GM23338 (cell line): ENCODE measurements around the gene TSPAN6. TPM values are rescaled to one million over a fixed set of nuclear protein-coding genes. Genes with fewer than 3 reads are reported as not detected.

Experiments
- ATAC-seq: fragments of 200-7000 bp; cut with Tn5 transposase; 3 replicates; pipeline ENCODE4 v1.9.1; 2020
- DNase-seq: peaks from one replicate; pipeline ENCODE4 v3.0.0-alpha.2; 2015; ENCODE audit warnings: low spot score
- H2AFZ ChIP-seq: fragments of 200-600 bp; sonication (generic); 2 replicates; pipeline ENCODE4 v1.8.0; 2016; ENCODE audit warnings: antibody characterized with exemption, mild to moderate bottlenecking, moderate library complexity
- H3F3A ChIP-seq: fragments of 200-600 bp; sonication (generic); replicated peaks from 2 replicates; pipeline ENCODE4 v1.8.0; 2017; ENCODE audit warnings: antibody characterized with exemption, mixed run types, low read depth
- H3K27ac ChIP-seq: fragments of 200-600 bp; sonication (generic); 2 replicates; pipeline ENCODE4 v1.6.1; 2016; ENCODE audit warnings: low read depth
- H3K27me3 ChIP-seq: fragments of 200-600 bp; sonication (generic); 2 replicates; pipeline ENCODE4 v1.8.0; 2016; ENCODE audit warnings: mild to moderate bottlenecking, mixed run types, moderate library complexity; ENCODE audit not compliant: insufficient read depth
- H3K36me3 ChIP-seq: fragments of 200-600 bp; sonication (generic); 2 replicates; pipeline ENCODE4 v1.8.0; 2016; ENCODE audit warnings: mild to moderate bottlenecking; ENCODE audit not compliant: insufficient read depth
- H3K4me1 ChIP-seq: fragments of 200-600 bp; sonication (generic); 2 replicates; pipeline ENCODE4 v1.8.0; 2016; ENCODE audit warnings: mild to moderate bottlenecking, moderate library complexity; ENCODE audit not compliant: insufficient read depth
- H3K4me2 ChIP-seq: fragments of 200-600 bp; sonication (generic); 2 replicates; pipeline ENCODE4 v1.7.1; 2017; ENCODE audit warnings: mixed run types
- H3K4me3 ChIP-seq: fragments of 200-600 bp; sonication (generic); 2 replicates; pipeline ENCODE4 v1.6.1; 2016; ENCODE audit warnings: mixed run types
- H3K79me2 ChIP-seq: fragments of 200-600 bp; sonication (generic); replicated peaks from 2 replicates; pipeline ENCODE4 v1.8.0; 2017; ENCODE audit warnings: mild to moderate bottlenecking; ENCODE audit not compliant: insufficient read depth
- H3K9me2 ChIP-seq: fragments of 200-600 bp; sonication (generic); 2 replicates; pipeline ENCODE4 v1.8.0; 2017; ENCODE audit not compliant: insufficient read depth
- H4K20me1 ChIP-seq: fragments of 200-600 bp; sonication (generic); replicated peaks from 2 replicates; pipeline ENCODE4 v1.8.0; 2017; ENCODE audit warnings: mild to moderate bottlenecking; ENCODE audit not compliant: insufficient read depth
- H3K27ac Mint-ChIP-seq: 2 replicates; pipeline ENCODE4 v1.8.0; 2020; ENCODE audit warnings: inconsistent platforms, mild to moderate bottlenecking, moderate library complexity, mixed read lengths
- H3K27me3 Mint-ChIP-seq: 3 replicates; pipeline ENCODE4 v1.8.0; 2022; ENCODE audit warnings: low read depth, mild to moderate bottlenecking, moderate library complexity, mixed read lengths, inconsistent platforms; ENCODE audit not compliant: insufficient read depth, poor library complexity
- H3K36me3 Mint-ChIP-seq: 3 replicates; pipeline ENCODE4 v1.8.0; 2021; ENCODE audit warnings: low read depth, mild to moderate bottlenecking, inconsistent platforms, moderate library complexity, mixed read lengths
- H3K4me1 Mint-ChIP-seq: 3 replicates; pipeline ENCODE4 v1.8.0; 2020; ENCODE audit warnings: mild to moderate bottlenecking, inconsistent platforms, mixed read lengths
- H3K4me3 Mint-ChIP-seq: 3 replicates; pipeline ENCODE4 v1.8.0; 2021; ENCODE audit warnings: moderate library complexity, mild to moderate bottlenecking, inconsistent platforms, mixed read lengths
- H3K9me3 Mint-ChIP-seq: 3 replicates; pipeline ENCODE4 v1.8.0; 2020; ENCODE audit warnings: moderate library complexity, mild to moderate bottlenecking, inconsistent platforms, mixed read lengths
- CREB1 ChIP-seq: fragments of 250-450 bp; sonication (Bioruptor Pico); IDR thresholded peaks from 2 replicates; pipeline ENCODE4 v1.5.0; 2020; ENCODE audit warnings: low read depth, mild to moderate bottlenecking, moderate library complexity
- EZH2 ChIP-seq: fragments of 200-600 bp; sonication (generic); IDR thresholded peaks from one replicate; pipeline ENCODE4 v1.8.0; 2017; ENCODE audit warnings: antibody characterized with exemption, mild to moderate bottlenecking, low read depth; ENCODE audit not compliant: unreplicated experiment
- EZH2phosphoT487 ChIP-seq: fragments of 200-600 bp; sonication (generic); IDR thresholded peaks from one replicate; pipeline ENCODE4 v1.8.1; 2018; ENCODE audit warnings: antibody characterized with exemption; ENCODE audit not compliant: unreplicated experiment
- NANOG ChIP-seq: IDR thresholded peaks from 2 replicates; pipeline ENCODE4 v1.6.1; 2016; ENCODE audit warnings: antibody characterized with exemption, borderline replicate concordance
- POLR2AphosphoS5 ChIP-seq: IDR thresholded peaks from 2 replicates; pipeline ENCODE4 v1.6.1; 2016; ENCODE audit warnings: antibody characterized with exemption, low read depth
- STAT1 ChIP-seq: IDR thresholded peaks from one replicate; pipeline ENCODE4 v1.6.1; 2016; ENCODE audit warnings: antibody characterized with exemption; ENCODE audit not compliant: unreplicated experiment
- ZNF114 ChIP-seq: fragments of 250-450 bp; sonication (Bioruptor Pico); IDR thresholded peaks from 2 replicates; pipeline ENCODE4 v1.5.0; 2020; ENCODE audit warnings: mild to moderate bottlenecking, moderate library complexity
- ZNF331 ChIP-seq: fragments of 250-450 bp; sonication (Bioruptor Pico); IDR thresholded peaks from 2 replicates; pipeline ENCODE4 v1.5.0; 2020; ENCODE audit warnings: low read depth, mild to moderate bottlenecking, moderate library complexity
- polyA plus RNA-seq: library from polyadenylated mRNA; unstranded; fragments of >200 nt; fragmentation: Nextera tagmentation; extraction: Ambion mirVana; gene quantifications from 2 replicates; pipeline ENCODE4 v1.2.1, GENCODE V29; 2016
- total RNA-seq: library from RNA; depleted of rRNA; stranded (reverse); fragments of >200 nt; shearing (Covaris generic); gene quantifications from 2 replicates; pipeline ENCODE4 v1.2.3, GENCODE V29; 2014
- TF ChIP-seq, protein P1 (sequence below): IDR thresholded peaks from 2 replicates; pipeline ENCODE4 v1.6.1; 2016; ENCODE audit warnings: antibody characterized with exemption
- TF ChIP-seq, protein P2 (sequence below), 2 experiments: fragments of 200-600 bp in 1 of 2; sonication (generic) in 1 of 2; conservative IDR thresholded peaks; 2 replicates each; pipeline versions ENCODE4 v1.5.1 to v1.6.1; 2016 to 2017; ENCODE audit warnings: antibody characterized with exemption in 2 of 2, low read depth in 2 of 2, mild to moderate bottlenecking in 2 of 2, moderate library complexity in 1 of 2
- TF ChIP-seq, protein P3 (sequence below): fragments of 250-450 bp; sonication (Bioruptor Pico); IDR thresholded peaks from 2 replicates; pipeline ENCODE4 v1.5.0; 2020; ENCODE audit warnings: mild to moderate bottlenecking, moderate library complexity

TSPAN6 gene
- total and polyA plus RNA-seq, 2 experiments from 2014 or later = 55.6 to 75.3 TPM

DNA sequence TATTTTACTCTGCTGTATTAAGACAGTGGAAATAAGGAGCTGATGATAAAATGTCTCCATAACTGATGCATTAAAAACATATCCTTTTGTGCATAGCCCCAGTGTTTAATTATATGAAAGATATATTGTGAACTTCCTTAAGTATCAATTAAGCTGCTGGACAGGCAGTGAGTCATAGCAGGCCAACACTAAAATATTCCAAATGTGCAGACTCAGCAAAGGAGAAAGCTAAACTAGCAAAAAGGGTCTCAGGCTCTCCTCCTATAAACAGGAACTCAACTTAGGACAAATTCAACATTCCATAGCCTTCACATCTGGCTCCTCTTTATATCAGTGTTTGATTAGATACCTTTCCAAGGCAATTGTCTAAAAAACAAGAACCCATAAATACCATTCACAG is 36.3 kb downstream of the TSPAN6 start (continued):
- TF ChIP-seq EZH2 (no peak), EZH2phosphoT487 (no peak), NANOG (no peak), STAT1 (no peak), ZNF331 (no peak)
- TF ChIP-seq, protein P1, sequence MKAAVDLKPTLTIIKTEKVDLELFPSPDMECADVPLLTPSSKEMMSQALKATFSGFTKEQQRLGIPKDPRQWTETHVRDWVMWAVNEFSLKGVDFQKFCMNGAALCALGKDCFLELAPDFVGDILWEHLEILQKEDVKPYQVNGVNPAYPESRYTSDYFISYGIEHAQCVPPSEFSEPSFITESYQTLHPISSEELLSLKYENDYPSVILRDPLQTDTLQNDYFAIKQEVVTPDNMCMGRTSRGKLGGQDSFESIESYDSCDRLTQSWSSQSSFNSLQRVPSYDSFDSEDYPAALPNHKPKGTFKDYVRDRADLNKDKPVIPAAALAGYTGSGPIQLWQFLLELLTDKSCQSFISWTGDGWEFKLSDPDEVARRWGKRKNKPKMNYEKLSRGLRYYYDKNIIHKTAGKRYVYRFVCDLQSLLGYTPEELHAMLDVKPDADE = no peak
- TF ChIP-seq, protein P2, sequence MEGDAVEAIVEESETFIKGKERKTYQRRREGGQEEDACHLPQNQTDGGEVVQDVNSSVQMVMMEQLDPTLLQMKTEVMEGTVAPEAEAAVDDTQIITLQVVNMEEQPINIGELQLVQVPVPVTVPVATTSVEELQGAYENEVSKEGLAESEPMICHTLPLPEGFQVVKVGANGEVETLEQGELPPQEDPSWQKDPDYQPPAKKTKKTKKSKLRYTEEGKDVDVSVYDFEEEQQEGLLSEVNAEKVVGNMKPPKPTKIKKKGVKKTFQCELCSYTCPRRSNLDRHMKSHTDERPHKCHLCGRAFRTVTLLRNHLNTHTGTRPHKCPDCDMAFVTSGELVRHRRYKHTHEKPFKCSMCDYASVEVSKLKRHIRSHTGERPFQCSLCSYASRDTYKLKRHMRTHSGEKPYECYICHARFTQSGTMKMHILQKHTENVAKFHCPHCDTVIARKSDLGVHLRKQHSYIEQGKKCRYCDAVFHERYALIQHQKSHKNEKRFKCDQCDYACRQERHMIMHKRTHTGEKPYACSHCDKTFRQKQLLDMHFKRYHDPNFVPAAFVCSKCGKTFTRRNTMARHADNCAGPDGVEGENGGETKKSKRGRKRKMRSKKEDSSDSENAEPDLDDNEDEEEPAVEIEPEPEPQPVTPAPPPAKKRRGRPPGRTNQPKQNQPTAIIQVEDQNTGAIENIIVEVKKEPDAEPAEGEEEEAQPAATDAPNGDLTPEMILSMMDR (conservative IDR thresholded peaks at IDR 0.05; ENCODE audit: low read depth in 2 of 2) = no peak

DNA sequence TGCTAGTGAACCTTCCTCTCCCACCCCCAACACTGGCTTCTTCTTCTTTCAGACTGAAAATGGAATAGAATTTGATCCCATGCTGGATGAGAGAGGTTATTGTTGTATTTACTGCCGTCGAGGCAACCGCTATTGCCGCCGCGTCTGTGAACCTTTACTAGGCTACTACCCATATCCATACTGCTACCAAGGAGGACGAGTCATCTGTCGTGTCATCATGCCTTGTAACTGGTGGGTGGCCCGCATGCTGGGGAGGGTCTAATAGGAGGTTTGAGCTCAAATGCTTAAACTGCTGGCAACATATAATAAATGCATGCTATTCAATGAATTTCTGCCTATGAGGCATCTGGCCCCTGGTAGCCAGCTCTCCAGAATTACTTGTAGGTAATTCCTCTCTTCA is 37.1 kb downstream of the TSPAN6 start:
- no peak overlapping the region for H3K4me3 Mint-ChIP-seq
- H3K36me3 Mint-ChIP-seq = no peaks in the 10 kb centered on the region
- TF ChIP-seq, protein P3, sequence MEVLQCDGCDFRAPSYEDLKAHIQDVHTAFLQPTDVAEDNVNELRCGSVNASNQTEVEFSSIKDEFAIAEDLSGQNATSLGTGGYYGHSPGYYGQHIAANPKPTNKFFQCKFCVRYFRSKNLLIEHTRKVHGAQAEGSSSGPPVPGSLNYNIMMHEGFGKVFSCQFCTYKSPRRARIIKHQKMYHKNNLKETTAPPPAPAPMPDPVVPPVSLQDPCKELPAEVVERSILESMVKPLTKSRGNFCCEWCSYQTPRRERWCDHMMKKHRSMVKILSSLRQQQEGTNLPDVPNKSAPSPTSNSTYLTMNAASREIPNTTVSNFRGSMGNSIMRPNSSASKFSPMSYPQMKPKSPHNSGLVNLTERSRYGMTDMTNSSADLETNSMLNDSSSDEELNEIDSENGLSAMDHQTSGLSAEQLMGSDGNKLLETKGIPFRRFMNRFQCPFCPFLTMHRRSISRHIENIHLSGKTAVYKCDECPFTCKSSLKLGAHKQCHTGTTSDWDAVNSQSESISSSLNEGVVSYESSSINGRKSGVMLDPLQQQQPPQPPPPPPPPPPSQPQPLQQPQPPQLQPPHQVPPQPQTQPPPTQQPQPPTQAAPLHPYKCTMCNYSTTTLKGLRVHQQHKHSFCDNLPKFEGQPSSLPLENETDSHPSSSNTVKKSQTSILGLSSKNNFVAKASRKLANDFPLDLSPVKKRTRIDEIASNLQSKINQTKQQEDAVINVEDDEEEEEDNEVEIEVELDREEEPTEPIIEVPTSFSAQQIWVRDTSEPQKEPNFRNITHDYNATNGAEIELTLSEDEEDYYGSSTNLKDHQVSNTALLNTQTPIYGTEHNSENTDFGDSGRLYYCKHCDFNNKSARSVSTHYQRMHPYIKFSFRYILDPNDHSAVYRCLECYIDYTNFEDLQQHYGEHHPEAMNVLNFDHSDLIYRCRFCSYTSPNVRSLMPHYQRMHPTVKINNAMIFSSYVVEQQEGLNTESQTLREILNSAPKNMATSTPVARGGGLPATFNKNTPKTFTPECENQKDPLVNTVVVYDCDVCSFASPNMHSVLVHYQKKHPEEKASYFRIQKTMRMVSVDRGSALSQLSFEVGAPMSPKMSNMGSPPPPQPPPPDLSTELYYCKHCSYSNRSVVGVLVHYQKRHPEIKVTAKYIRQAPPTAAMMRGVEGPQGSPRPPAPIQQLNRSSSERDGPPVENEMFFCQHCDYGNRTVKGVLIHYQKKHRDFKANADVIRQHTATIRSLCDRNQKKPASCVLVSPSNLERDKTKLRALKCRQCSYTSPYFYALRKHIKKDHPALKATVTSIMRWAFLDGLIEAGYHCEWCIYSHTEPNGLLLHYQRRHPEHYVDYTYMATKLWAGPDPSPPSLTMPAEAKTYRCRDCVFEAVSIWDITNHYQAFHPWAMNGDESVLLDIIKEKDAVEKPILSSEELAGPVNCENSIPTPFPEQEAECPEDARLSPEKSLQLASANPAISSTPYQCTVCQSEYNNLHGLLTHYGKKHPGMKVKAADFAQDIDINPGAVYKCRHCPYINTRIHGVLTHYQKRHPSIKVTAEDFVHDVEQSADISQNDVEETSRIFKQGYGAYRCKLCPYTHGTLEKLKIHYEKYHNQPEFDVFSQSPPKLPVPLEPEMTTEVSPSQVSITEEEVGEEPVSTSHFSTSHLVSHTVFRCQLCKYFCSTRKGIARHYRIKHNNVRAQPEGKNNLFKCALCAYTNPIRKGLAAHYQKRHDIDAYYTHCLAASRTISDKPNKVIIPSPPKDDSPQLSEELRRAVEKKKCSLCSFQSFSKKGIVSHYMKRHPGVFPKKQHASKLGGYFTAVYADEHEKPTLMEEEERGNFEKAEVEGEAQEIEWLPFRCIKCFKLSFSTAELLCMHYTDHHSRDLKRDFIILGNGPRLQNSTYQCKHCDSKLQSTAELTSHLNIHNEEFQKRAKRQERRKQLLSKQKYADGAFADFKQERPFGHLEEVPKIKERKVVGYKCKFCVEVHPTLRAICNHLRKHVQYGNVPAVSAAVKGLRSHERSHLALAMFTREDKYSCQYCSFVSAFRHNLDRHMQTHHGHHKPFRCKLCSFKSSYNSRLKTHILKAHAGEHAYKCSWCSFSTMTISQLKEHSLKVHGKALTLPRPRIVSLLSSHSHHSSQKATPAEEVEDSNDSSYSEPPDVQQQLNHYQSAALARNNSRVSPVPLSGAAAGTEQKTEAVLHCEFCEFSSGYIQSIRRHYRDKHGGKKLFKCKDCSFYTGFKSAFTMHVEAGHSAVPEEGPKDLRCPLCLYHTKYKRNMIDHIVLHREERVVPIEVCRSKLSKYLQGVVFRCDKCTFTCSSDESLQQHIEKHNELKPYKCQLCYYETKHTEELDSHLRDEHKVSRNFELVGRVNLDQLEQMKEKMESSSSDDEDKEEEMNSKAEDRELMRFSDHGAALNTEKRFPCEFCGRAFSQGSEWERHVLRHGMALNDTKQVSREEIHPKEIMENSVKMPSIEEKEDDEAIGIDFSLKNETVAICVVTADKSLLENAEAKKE = no peak
- no peak for TF ChIP-seq ZNF114 (CRISPR knock-in tag)
- TF ChIP-seq, protein P2 (conservative IDR thresholded peaks at IDR 0.05; ENCODE audit: low read depth in 2 of 2) = no peak
- no peak for TF ChIP-seq STAT1
- TF ChIP-seq EZH2 = no peak
- no peak for TF ChIP-seq CREB1 (CRISPR knock-in tag)
- no peak for TF ChIP-seq ZNF331
- TF ChIP-seq EZH2phosphoT487 = no peak
- no peak for TF ChIP-seq POLR2AphosphoS5
- no peak for TF ChIP-seq NANOG

More for the DNA sequence above, 37.1 kb downstream of the TSPAN6 start:
- DNase-seq (no peak), ATAC-seq (no peak)
- Histone ChIP-seq H3K27ac (no peak overlapping the region), H3K27me3 (no peaks in the 10 kb centered on the region), H3K79me2 (no peaks in the 10 kb centered on the region), H3F3A (no peaks in the 10 kb centered on the region), H3K36me3 (no peaks in the 10 kb centered on the region), H2AFZ (no peak overlapping the region), H4K20me1 (no peaks in the 10 kb centered on the region), H3K4me1 (peaks cover 17% of the 10 kb centered on the region; the same call in 1 of the 2 replicates), H3K9me2 (no peaks in the 10 kb centered on the region), H3K4me3 (no peak overlapping the region), H3K4me2 (no peak overlapping the region)
- H3K9me3 Mint-ChIP-seq = no peaks in the 10 kb centered on the region
- peaks cover 33% of the 10 kb centered on the region for H3K4me1 Mint-ChIP-seq
- H3K27me3 Mint-ChIP-seq = peaks cover 5% of the 10 kb centered on the region
- H3K27ac Mint-ChIP-seq = no peak overlapping the region
